Glomerular visceral epithelial cell (primary cell): Measurements from ENCODE around the gene SLC43A2.

Source experiments
- DNase-seq: peaks from one replicate; pipeline ENCODE4 v3.0.0-alpha.2; 2016; ENCODE audit errors: extremely low spot score

SLC43A2 gene

GRCh38 chr17:1623057-1623630 lies 5.5 kb downstream of the SLC43A2 start:
- no peak for DNase-seq

- DNase-seq = no peak
Observed at GRCh38 chr17:1621273-1621954, 7.2 kb downstream of the SLC43A2 start.

DNA sequence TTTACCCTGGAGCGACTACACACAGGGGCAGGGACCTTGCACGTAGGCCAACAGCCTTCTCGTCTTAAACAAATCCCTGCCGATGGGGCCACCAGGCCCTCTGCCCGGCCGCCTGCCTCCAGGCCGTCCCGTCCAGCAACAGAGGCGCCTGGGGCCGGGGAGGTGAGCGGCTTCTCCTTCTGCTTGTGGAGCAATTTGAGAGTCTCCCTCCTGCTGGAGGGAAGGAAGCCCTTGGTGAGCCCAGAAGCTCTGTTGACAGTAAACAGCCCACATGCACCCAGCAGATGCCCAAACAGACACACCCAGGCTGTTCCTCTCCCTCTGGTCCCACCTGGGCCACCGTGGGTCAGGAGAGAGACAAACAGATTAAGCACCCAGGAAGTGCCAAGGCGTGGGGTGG lies 8.1 kb downstream of the SLC43A2 start:
- no peak for DNase-seq

DNA sequence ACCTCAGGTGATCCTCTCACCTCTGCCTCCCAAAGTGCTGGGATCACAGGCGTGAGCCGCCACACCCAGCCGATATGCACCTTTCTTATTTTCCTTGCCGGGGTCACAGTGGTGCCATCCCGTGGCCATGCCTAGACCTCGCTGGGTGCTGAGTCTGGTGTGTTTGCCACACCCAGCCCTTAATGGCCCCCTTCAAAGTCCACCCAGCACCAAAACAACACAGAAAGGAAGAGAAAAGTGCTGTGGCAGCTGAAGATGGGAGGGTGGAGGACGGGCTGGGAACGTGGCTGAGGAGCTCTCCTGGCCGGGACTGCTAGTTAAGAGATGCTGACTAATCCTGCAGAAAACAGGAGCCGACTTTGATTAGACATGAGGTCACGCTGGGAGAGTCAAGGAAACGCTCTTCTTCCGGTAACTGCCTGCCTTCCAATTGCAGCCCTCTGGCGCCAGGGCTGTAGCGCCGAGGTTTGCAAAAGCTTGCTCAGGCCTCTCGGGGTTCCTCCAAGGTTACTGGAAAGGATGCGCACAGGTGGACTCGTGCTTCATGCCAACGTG lies 10.9 kb downstream of the SLC43A2 start:
- peak; percentile 85 for DNase-seq

DNA sequence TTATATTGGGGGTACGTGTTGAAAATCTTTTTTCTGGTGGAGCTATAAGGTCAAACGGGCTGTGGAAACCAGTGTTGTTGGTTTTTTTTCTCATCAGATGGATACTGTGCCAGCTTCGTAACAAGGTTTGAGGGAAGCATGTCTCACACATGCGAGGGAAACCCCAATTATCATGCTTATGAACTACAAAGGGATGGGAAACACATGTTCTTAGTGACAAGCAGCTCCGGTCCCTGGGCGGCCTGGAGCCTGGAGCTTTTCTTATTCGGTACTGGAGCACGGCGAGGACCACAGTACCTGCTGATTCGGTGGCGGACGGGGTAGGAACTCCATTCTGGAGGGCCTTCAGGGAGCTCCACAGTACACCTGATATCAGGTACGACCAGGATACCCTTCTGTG lies 12.5 kb downstream of the SLC43A2 start:
- DNase-seq = no peak

GRCh38 chr17:1612400-1612799 lies 16.2 kb downstream of the SLC43A2 start:
- DNase-seq = no peak

DNA sequence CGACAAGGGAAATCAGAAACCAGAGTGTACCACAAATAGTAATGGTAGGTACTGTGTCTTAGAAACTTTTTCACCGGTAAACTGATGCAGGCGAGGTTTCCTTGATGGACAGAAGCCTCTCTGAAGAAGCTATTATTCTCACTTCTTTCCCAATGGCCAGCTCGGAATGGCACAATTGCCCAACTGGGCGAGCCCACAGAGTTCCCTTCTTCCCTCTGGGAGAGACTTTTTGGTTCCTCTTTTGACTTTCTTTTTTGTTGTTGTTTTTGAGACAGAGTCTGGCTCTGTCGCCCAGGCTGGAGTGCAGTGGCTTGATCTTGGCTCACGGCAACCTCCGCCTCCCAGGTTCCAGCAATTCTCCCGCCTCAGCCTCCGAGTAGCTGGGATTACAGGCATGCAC lies 16.9 kb downstream of the SLC43A2 start:
- no peak for DNase-seq

DNA sequence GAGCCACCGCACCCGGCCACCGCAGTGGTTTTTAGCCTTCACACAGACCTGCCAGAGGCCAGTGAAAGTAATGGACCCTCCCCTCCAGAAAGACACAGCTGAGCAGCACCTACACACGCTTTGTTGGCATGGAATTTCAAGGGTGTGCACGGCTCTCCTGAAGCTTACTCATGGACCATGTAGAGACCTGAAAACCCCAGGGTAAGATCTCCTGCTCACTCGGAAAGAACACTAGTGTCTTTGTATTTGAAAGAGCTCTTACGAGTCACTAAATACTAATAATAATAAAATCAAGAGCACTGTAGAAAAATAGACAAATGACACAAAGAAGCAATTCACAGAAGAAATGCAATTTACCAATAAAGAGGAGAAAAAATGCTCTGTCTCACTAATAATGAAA lies 20.0 kb downstream of the SLC43A2 start:
- no peak for DNase-seq

DNA sequence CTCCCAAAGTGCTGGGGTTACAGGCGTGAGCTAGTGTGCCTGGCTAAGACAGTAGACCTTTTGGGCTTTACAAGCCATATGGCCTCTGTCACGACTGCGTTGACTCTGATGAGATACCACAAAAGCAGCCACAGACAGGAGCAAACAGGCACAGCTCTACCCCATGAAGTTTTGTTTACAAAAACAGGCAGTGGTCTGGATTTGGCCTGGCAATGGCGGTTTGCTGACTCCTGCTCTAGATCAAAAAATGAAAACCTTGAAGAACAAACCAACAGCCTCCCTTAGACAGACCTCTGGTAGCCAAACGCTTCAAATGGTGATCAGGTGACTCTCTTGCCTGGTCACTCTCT lies 20.7 kb downstream of the SLC43A2 start:
- DNase-seq = no peak

GRCh38 chr17:1606352-1606985 lies 22.2 kb downstream of the SLC43A2 start:
- DNase-seq = no peak

- no peak for DNase-seq
Observed at GRCh38 chr17:1605681-1606351, 22.8 kb downstream of the SLC43A2 start.

GRCh38 chr17:1604831-1605528 lies 23.7 kb downstream of the SLC43A2 start:
- no peak for DNase-seq

- DNase-seq = no peak
Observed at GRCh38 chr17:1601571-1601970, 27.1 kb downstream of the SLC43A2 start.

GRCh38 chr17:1598399-1599095 lies 30.1 kb downstream of the SLC43A2 start:
- DNase-seq = no peak

- no peak for DNase-seq
Observed at GRCh38 chr17:1597861-1598342, 30.7 kb downstream of the SLC43A2 start.

DNA sequence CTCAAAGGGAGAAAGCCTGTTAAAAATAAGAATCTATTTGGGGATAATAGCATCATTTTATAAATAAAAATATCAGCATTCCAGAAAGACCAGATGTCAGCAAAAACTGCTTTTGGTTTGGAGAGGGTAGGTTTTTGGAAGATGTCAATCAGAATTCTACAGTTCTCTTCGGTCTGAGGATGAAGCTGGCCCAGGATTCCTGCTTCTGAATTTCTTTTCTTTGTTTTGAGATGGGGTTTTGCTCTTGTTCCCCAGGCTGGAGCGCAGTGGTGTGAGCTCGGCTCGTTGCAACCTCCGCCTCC lies 35.1 kb downstream of the SLC43A2 start:
- no peak for DNase-seq

DNA sequence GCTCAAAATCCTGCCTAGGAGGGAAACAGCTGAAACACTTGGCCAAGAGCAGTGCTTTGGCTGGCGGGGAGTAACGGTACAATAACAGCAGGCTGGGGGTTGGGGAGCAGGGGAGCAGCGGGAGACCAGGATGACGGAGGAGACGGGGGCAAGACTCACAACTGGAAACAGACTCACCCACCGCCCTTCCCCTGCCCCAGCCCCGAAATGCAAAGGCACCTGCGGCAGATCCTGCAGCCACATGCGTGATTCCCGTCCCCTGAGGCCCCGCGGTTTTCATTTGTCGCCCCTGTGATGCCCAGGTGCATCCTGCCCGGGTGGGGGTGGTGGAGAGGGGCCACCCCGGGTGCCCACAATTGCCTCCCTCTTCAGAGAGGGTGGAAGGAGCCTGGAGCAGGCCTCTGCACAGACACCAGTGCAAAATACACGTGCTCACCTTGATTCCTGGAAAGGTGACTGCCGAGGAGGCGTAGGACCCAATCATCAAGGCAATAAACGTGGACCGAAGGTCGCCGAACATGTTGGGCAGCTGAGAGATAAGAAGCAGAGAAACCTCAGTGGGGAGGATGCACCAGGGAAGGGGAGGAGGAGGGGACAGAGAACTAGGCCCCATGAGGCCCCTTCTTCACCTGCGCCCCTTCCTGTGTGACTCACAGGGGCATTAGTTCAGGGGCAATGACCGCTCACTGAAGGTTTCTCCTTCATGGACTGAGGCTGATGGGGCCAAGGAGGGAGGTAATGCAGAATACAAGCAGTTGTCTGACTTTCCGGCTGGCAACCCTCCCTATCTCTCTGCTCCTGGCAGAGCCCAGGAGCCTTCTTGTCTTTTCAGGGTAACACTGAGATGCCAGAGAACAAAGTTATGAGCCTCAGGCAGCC lies 35.6 kb downstream of the SLC43A2 start:
- DNase-seq = no peak

GRCh38 chr17:1591474-1592090 lies 37.1 kb downstream of the SLC43A2 start:
- no peak for DNase-seq

GRCh38 chr17:1590747-1591473 lies 37.7 kb downstream of the SLC43A2 start:
- no peak for DNase-seq
